ENCODE results near the gene P2RY8. TPM values are rescaled to one million over a fixed set of nuclear protein-coding genes. Genes with fewer than 3 reads are reported as not detected.

P2RY8 gene
- total and polyA plus RNA-seq, 10 of the 15 experiments (the other 5 are each of a cell fraction or from before 2014, with no cell fraction given) = 2.0 to 64.4 (median 36.5) TPM

DNA sequence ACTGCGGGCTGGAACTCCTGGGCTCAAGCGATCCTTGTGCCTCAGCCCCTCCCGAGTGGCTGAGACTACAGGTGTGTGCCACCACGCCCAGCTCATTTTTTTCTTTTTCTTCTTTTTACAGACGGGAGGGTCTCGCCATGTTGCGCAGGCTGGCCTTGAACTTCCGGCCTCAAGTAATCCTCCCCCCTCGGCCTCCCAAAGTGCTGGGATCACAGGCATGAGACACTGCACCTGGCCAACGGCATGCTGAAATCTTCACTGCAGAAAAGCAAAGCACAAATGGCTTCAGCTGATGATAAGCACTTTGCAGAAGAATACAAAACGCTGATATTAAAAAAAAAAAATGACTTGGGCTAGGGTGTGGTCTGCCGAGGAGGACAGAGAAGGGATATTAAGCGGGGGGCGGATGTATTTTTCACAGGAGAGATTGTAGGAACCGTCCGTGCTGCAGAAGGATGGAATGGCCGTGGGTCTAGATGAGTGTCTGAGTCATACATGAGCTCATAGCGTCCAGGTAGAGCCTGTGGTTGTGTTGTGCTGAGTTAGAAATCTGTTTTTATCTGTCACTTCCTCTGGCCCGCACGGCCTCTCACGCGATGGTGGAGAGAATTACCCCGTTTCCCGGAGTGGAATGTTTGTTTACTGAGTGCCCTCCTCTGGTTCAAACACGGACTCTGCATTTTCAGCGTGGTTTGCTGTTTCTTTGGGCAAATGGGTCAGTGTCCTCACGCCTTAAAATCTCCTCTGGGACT is 45.9 kb upstream of the P2RY8 start (continued):
- peak; percentile 65 to 78 for TF ChIP-seq IKZF2 (IDR thresholded peaks at IDR 0.05)
- TF ChIP-seq, protein P1, sequence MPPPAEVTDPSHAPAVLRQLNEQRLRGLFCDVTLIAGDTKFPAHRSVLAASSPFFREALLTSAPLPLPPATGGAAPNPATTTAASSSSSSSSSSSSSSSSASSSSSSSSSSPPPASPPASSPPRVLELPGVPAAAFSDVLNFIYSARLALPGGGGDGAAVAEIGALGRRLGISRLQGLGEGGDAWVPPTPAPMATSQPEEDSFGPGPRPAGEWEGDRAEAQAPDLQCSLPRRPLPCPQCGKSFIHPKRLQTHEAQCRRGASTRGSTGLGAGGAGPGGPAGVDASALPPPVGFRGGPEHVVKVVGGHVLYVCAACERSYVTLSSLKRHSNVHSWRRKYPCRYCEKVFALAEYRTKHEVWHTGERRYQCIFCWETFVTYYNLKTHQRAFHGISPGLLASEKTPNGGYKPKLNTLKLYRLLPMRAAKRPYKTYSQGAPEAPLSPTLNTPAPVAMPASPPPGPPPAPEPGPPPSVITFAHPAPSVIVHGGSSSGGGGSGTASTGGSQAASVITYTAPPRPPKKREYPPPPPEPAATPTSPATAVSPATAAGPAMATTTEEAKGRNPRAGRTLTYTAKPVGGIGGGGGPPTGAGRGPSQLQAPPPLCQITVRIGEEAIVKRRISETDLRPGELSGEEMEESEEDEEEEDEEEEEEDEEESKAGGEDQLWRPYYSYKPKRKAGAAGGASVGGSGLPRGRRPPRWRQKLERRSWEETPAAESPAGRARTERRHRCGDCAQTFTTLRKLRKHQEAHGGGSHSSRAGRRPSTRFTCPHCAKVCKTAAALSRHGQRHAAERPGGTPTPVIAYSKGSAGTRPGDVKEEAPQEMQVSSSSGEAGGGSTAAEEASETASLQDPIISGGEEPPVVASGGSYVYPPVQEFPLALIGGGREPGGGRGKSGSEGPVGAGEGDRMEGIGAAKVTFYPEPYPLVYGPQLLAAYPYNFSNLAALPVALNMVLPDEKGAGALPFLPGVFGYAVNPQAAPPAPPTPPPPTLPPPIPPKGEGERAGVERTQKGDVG (CRISPR knock-in tag; IDR thresholded peaks at IDR 0.05) = no peak

DNA sequence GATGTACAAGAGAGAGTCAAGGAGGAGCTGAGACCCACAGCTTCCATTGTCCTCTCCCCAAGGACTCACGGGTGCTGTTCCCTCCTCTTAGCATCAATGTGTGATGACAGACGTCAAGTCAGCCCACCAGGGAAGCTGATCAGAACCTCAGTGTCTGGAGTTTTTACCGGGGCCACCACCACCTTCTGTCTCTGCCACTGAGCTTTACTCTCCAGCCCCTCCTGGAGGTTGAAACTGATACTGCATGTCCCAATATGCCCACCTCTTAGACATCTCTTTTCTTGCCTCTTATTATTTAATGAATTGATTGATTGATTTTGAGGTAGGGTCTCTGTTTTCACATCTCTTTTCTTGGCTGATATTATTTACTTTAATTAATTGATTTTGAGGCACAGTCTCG is 44.1 kb upstream of the P2RY8 start:
- no peaks in the 10 kb centered on the region for H3K9me3 ChIP-seq (replicated peaks; ENCODE audit: control insufficient read depth, insufficient read depth, low read length)
- peaks cover 16% of the 10 kb centered on the region for H3K4me1 ChIP-seq (ENCODE audit: control insufficient read depth, insufficient read depth, low read length)
- no peak overlapping the region for H3K9ac ChIP-seq (ENCODE audit: control insufficient read depth, insufficient read depth, low read length)
- H3K27me3 ChIP-seq (replicated peaks in 1 of 2; ENCODE audit: control insufficient read depth in 2 of 2, insufficient read depth in 2 of 2, low read length in 1 of 2) = no peaks in the 10 kb centered on the region
- no TSS peak for BruUV-seq (replicated peaks)
- H2AFZ ChIP-seq (ENCODE audit: control insufficient read depth, low read depth, low read length) = no peak overlapping the region
- in situ Hi-C loops (cut with MboI) = loop anchor here (5.0 kb wide), 1 partner anchor 124 kb away; no protein-coding TSS in a partner anchor
- peak; percentile 67 for ATAC-seq
- FAIRE-seq = no peak
- CTCF ChIA-PET = no interaction called here
- SMC1A ChIA-PET (ENCODE audit: uncharacterized antibody, unreplicated experiment) = no interaction called here
- POLR2A ChIA-PET = no interaction called here
- no peak for DNase-seq (ENCODE audit: low read depth, low spot score)
- RAD21 ChIA-PET (ENCODE audit: unreplicated experiment) = no interaction called here
- intact Hi-C loops (cut with micrococcal nuclease; ENCODE audit: unreplicated experiment) = loop anchor here (1.0 to 5.0 kb wide), 4 partner anchors 44 to 127 kb away; partner anchors contain the start of gene P2RY8
- no peak overlapping the region for H3K4me2 ChIP-seq (ENCODE audit: control insufficient read depth, insufficient read depth)
- no peak overlapping the region for H3K4me3 ChIP-seq
- no peak overlapping the region for H3K27ac ChIP-seq (ENCODE audit: control insufficient read depth, insufficient read depth)
- H3K36me3 ChIP-seq (ENCODE audit: control insufficient read depth in 2 of 2, insufficient read depth in 2 of 2, low read length in 1 of 2) = no peaks in the 10 kb centered on the region
- WGBS (ENCODE audit: insufficient coverage, insufficient replicate concordance, low lambda C conversion rate, missing lambda C conversion rate) = 18% methylated on average over 4 of the region's 4 CpGs
- no peaks in the 10 kb centered on the region for H3K79me2 ChIP-seq (ENCODE audit: control insufficient read depth, insufficient read depth, low read length)
- no peaks in the 10 kb centered on the region for H4K20me1 ChIP-seq (ENCODE audit: control insufficient read depth, insufficient read depth)
- TF ChIP-seq KDM1A (IDR thresholded peaks at IDR 0.05; ENCODE audit: borderline replicate concordance) = no peak
- TF ChIP-seq JUND (IDR thresholded peaks at IDR 0.05; ENCODE audit: low read depth, low read length) = no peak
- no peak for TF ChIP-seq SUZ12 (IDR thresholded peaks at IDR 0.05; ENCODE audit: unreplicated experiment)
- TF ChIP-seq IKZF2 (IDR thresholded peaks at IDR 0.05) = no peak
- TF ChIP-seq RAD21 (IDR thresholded peaks at IDR 0.05; ENCODE audit: insufficient read depth, low read depth, low read length) = peak; percentile 71
- no peak for TF ChIP-seq ZNF207 (IDR thresholded peaks at IDR 0.05; ENCODE audit: borderline replicate concordance)
- no peak for TF ChIP-seq RBBP5 (conservative IDR thresholded peaks at IDR 0.05)
- no peak for TF ChIP-seq RAD51 (IDR thresholded peaks at IDR 0.05)
- no peak for TF ChIP-seq HCFC1 (IDR thresholded peaks at IDR 0.05; ENCODE audit: low read length)
- TF ChIP-seq GABPA (IDR thresholded peaks at IDR 0.05; ENCODE audit: low read depth) = no peak
- TF ChIP-seq, protein P2, sequence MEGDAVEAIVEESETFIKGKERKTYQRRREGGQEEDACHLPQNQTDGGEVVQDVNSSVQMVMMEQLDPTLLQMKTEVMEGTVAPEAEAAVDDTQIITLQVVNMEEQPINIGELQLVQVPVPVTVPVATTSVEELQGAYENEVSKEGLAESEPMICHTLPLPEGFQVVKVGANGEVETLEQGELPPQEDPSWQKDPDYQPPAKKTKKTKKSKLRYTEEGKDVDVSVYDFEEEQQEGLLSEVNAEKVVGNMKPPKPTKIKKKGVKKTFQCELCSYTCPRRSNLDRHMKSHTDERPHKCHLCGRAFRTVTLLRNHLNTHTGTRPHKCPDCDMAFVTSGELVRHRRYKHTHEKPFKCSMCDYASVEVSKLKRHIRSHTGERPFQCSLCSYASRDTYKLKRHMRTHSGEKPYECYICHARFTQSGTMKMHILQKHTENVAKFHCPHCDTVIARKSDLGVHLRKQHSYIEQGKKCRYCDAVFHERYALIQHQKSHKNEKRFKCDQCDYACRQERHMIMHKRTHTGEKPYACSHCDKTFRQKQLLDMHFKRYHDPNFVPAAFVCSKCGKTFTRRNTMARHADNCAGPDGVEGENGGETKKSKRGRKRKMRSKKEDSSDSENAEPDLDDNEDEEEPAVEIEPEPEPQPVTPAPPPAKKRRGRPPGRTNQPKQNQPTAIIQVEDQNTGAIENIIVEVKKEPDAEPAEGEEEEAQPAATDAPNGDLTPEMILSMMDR (IDR thresholded peaks at IDR 0.05 in 2 of 3, conservative IDR thresholded peaks at IDR 0.05 in 1 of 3; ENCODE audit: control insufficient read depth in 2 of 3, extremely low read depth in 1 of 3, insufficient read depth in 1 of 3, low read depth in 3 of 3, low read length in 3 of 3) = peak; percentile 64 to 82 (median 81)
- no peak for TF ChIP-seq SMARCA5 (IDR thresholded peaks at IDR 0.05)
- no peak for TF ChIP-seq RB1 (IDR thresholded peaks at IDR 0.05; ENCODE audit: borderline replicate concordance)
- TF ChIP-seq KAT2A (conservative IDR thresholded peaks at IDR 0.05; ENCODE audit: control insufficient read depth, low read depth, low read length) = no peak
